Prostate gland (tissue), 2 donors: ENCODE results near the gene PCYOX1L.

Source experiments
- CTCF ChIP-seq, 4 experiments: fragments of 200-600 bp in 2 of 4; fragments of 450-650 bp in 2 of 4; sonication (generic) in 2 of 4; IDR thresholded peaks; 1 replicate in 3 of 4; 2 replicates in 1 of 4; pipeline ENCODE4 v1.5.1; 2016 to 2019; ENCODE audit warnings: antibody characterized with exemption in 4 of 4, mild to moderate bottlenecking in 2 of 4, moderate library complexity in 2 of 4
- POLR2AphosphoS5 ChIP-seq: sonication (generic); formaldehyde crosslinking; IDR thresholded peaks from one replicate; pipeline ENCODE4 v1.6.1; 2017; ENCODE audit warnings: antibody characterized with exemption

GRCh38 chr5:149315753-149316152, 42.1 kb upstream of the PCYOX1L start:
- TF ChIP-seq POLR2AphosphoS5 (no peak), CTCF (IDR thresholded peaks at IDR 0.05) (no peak)
